T-cell (primary cell): ENCODE data around the gene TRIM8. TPM values are rescaled to one million over a fixed set of nuclear protein-coding genes. Genes with fewer than 3 reads are reported as not detected.

ENCODE experiments used
- ATAC-seq, 4 experiments: fragments of 200-7000 bp in 3 of 4; fragments of 150-1000 bp in 1 of 4; cut with Tn5 transposase; replicated peaks in 1 of 4; 1 replicate in 3 of 4; 2 replicates in 1 of 4; pipeline ENCODE4 v1.10.0; 2021; ENCODE audit warnings: moderate library complexity in 3 of 4, mild to moderate bottlenecking in 2 of 4, moderate number of reproducible peaks in 1 of 4
- CTCF ChIA-PET, 2 donors: fragments of 300-600 bp; sonication (Branson Sonifier 250); formaldehyde crosslinking; loops; one replicate each; lab custom pipeline; 2022; ENCODE audit warnings: antibody characterized with exemption in 2 of 2; lab: Charles Lee
- POLR2A ChIA-PET, 2 donors: fragments of 300-600 bp; sonication (Branson Sonifier 250); formaldehyde crosslinking; loops; one replicate each; lab custom pipeline; 2022; ENCODE audit warnings: antibody characterized with exemption in 2 of 2; lab: Charles Lee
- DNase-seq, 35 experiments: peaks; one replicate each; pipeline versions ENCODE4 v3.0.0 to v3.0.0-alpha.2; 2013 to 2023
- H3K27ac ChIP-seq: one replicate; pipeline ENCODE4 v1.5.1; 2013; ENCODE audit warnings: low read length
- H3K27me3 ChIP-seq, 2 experiments: replicated peaks in 1 of 2; 1 replicate in 1 of 2; 2 replicates in 1 of 2; pipeline versions ENCODE4 v1.6.1 to v1.7.0; 2013; ENCODE audit warnings: low read length in 1 of 2, mixed read lengths in 1 of 2; ENCODE audit not compliant: control insufficient read depth in 2 of 2, insufficient read depth in 2 of 2; ENCODE audit errors: extremely low read depth in 1 of 2
- H3K36me3 ChIP-seq, 2 donors: 1 replicate in 1 of 2; 2 replicates in 1 of 2; pipeline versions ENCODE4 v1.6.1 to v1.7.0; 2013; ENCODE audit warnings: low read length in 1 of 2; ENCODE audit not compliant: control insufficient read depth in 2 of 2, insufficient read depth in 1 of 2; ENCODE audit errors: extremely low read depth in 1 of 2
- H3K4me1 ChIP-seq, 2 experiments: 1 replicate in 1 of 2; 2 replicates in 1 of 2; pipeline versions ENCODE4 v1.6.1 to v1.7.0; 2013; ENCODE audit warnings: low read length in 2 of 2, mixed read lengths in 1 of 2; ENCODE audit not compliant: insufficient read depth in 2 of 2, control insufficient read depth in 1 of 2; ENCODE audit errors: extremely low read depth in 1 of 2
- H3K4me3 ChIP-seq, 2 donors: 1 replicate in 1 of 2; 2 replicates in 1 of 2; pipeline versions ENCODE4 v1.5.1 to v1.7.0; 2013; ENCODE audit warnings: mild to moderate bottlenecking in 2 of 2, low read length in 1 of 2, moderate library complexity in 1 of 2; ENCODE audit not compliant: control insufficient read depth in 1 of 2; ENCODE audit errors: extremely low read depth in 1 of 2
- H3K9me3 ChIP-seq: 2 replicates; pipeline ENCODE4 v1.7.0; 2013
- H3K27ac Mint-ChIP-seq, 2 donors: one replicate each; pipeline ENCODE4 v1.8.0; 2020 to 2021; ENCODE audit warnings: mild to moderate bottlenecking in 2 of 2, mixed read lengths in 2 of 2
- H3K27me3 Mint-ChIP-seq, 2 donors: one replicate each; pipeline ENCODE4 v1.8.0; 2021 to 2022; ENCODE audit warnings: mixed read lengths in 2 of 2
- H3K36me3 Mint-ChIP-seq: one replicate; pipeline ENCODE4 v1.8.0; 2021; ENCODE audit warnings: mixed read lengths
- H3K4me1 Mint-ChIP-seq, 3 donors: one replicate each; pipeline ENCODE4 v1.8.0; 2020 to 2022; ENCODE audit warnings: mixed read lengths in 3 of 3, mild to moderate bottlenecking in 1 of 3
- H3K4me3 Mint-ChIP-seq, 3 donors: one replicate each; pipeline ENCODE4 v1.8.0; 2020 to 2022; ENCODE audit warnings: mild to moderate bottlenecking in 3 of 3, mixed read lengths in 3 of 3, moderate library complexity in 3 of 3
- H3K9me3 Mint-ChIP-seq, 3 donors: one replicate each; pipeline ENCODE4 v1.8.0; 2020 to 2022; ENCODE audit warnings: mixed read lengths in 3 of 3
- WGBS: methylation state at CpG from one replicate; pipeline ENCODE4 v1.1.5; 2013; ENCODE audit warnings: missing lambda C conversion rate; ENCODE audit not compliant: insufficient coverage; 5-methylcytosine and 5-hydroxymethylcytosine counted together
- total RNA-seq, 35 experiments: library from RNA in 6 of 35; stranded (reverse) in 6 of 35; fragments of 120-200 nt in 1 of 35; gene quantifications; one replicate each; pipeline versions ENCODE4 v1.2.1 to v1.2.4 and lab custom pipeline; 2013 to 2026

Gene TRIM8
- total RNA-seq, 5 donors from 2014 or later (not counting 1 experiment from before 2014, with no cell fraction given): 54.2 to 74.7 (median 67.9) TPM

DNA sequence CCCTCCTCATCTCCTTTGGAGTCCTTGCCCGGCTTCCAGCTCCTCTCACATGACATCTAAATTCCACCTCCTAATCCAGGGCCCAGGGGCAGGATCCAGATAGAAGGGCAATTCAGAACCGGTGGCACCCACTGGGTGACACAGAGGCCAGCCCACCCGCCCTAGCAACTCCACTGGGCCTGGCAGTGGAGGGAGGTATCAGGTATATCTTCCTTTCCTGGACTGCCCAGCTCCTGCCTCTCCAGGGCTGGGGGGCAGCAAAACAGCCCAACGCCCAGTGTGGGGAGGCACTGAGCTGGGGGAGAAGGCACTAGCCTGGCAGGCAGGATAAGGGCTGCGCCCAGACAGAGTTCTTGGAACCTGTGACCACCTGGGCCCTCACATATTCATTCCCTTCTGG, 10.4 kb upstream of the TRIM8 start:
- ChIA-PET POLR2A (no interaction called here), CTCF (interaction anchor here in 1 of 2 donors (0.7 kb wide), 1 partner anchor 66 kb away, joined by 4 read pairs; no protein-coding TSS in a partner anchor)
- Histone ChIP-seq H3K4me3 (no peak overlapping the region), H3K27me3 (no peaks in the 10 kb centered on the region), H3K36me3 (peaks cover 3 to 12% of the 10 kb centered on the region in 2 donors), H3K27ac (peak overlapping the region; percentile 35), H3K4me1 (peaks cover 34 to 45% of the 10 kb centered on the region in 2 experiments), H3K9me3 (no peaks in the 10 kb centered on the region)
- WGBS: no CpG with 5 or more reads among the region's 5 CpGs
- H3K4me3 Mint-ChIP-seq: peak overlapping the region in 1 of 3 donors; percentile 51
- peak overlapping the region; percentile 93 to 94 for H3K27ac Mint-ChIP-seq
- H3K9me3 Mint-ChIP-seq: no peaks in the 10 kb centered on the region
- no peaks in the 10 kb centered on the region for H3K27me3 Mint-ChIP-seq
- no peak for DNase-seq
- H3K4me1 Mint-ChIP-seq: peaks cover 47 to 53% (median 52%) of the 10 kb centered on the region in 3 donors
- no peak for ATAC-seq
- H3K36me3 Mint-ChIP-seq: no peaks in the 10 kb centered on the region

DNA sequence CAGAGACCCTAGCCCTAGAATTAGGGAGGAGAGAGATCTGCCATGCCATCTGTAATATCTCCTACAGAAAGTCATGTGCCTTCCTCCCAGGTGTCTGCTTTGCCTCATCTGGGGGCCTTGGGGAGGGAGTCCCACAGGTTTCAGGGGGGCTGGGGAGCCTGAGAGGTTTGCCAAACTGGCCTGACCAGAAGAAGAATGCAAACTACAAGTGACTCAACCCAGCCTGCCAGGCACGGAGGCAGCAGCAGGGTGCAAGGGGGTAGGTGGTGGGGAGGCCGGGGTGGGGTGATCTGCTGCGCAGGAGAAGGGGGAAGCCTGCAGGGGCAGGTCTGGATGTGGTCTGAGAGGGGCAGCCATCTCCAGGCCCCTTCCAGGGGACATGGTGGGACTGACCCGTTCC, 9.6 kb upstream of the TRIM8 start:
- H3K27me3 ChIP-seq: no peaks in the 10 kb centered on the region
- Mint-ChIP-seq H3K27me3 (no peaks in the 10 kb centered on the region), H3K4me3 (peak overlapping the region in 1 of 3 donors; percentile 31), H3K36me3 (no peaks in the 10 kb centered on the region), H3K9me3 (no peaks in the 10 kb centered on the region), H3K4me1 (peaks cover 47 to 53% (median 52%) of the 10 kb centered on the region in 3 donors), H3K27ac (peak overlapping the region; percentile 77 to 93)
- peak overlapping the region; percentile 23 for H3K27ac ChIP-seq
- CTCF ChIA-PET: no interaction called here
- DNase-seq (no peak), ATAC-seq (no peak)
- POLR2A ChIA-PET: no interaction called here
- no peak overlapping the region for H3K4me3 ChIP-seq
- H3K4me1 ChIP-seq: peaks cover 34 to 45% of the 10 kb centered on the region in 2 experiments
- H3K9me3 ChIP-seq: no peaks in the 10 kb centered on the region
- 69% methylated on average over 2 of the region's 4 CpGs for WGBS
- H3K36me3 ChIP-seq: peaks cover 3 to 12% of the 10 kb centered on the region in 2 donors

DNA sequence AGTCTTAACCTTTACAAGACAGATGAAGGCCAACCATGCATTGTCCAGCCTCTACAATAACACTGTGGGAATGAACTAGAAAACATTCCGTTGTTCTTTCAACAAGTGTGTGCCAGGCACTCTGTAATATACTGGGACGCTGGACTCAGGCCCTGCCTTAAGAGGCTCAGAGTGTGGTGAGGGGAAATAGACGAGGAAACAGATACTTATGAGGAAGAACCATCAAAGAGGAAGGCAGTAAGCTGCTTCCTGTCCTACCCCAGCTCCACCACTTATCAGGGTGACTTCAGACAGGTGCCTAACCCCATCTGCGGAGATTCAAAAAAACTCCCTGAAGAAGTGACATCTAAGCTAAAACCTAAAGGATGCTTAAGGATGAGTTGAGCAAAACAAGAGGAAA, 8.9 kb upstream of the TRIM8 start:
- Mint-ChIP-seq H3K9me3 (no peaks in the 10 kb centered on the region), H3K36me3 (no peaks in the 10 kb centered on the region), H3K4me3 (peak overlapping the region in 1 of 3 donors; percentile 63), H3K4me1 (peaks cover 47 to 53% (median 52%) of the 10 kb centered on the region in 3 donors), H3K27ac (peak overlapping the region; percentile 77 to 93), H3K27me3 (no peaks in the 10 kb centered on the region)
- Histone ChIP-seq H3K27ac (peak overlapping the region; percentile 37), H3K27me3 (no peaks in the 10 kb centered on the region), H3K36me3 (peaks cover 0 to 5% of the 10 kb centered on the region in 2 donors), H3K4me3 (no peak overlapping the region), H3K4me1 (peaks cover 34 to 45% of the 10 kb centered on the region in 2 experiments), H3K9me3 (no peaks in the 10 kb centered on the region)
- CTCF ChIA-PET: interaction anchor here in 1 of 2 donors (0.9 kb wide), 1 partner anchor 38 kb away, joined by 3 read pairs; no protein-coding TSS in a partner anchor
- ATAC-seq (peak; percentile 70 to 88 (median 82)), DNase-seq (peak in 9 of 35 experiments; percentile 17 to 64 (median 28))
- POLR2A ChIA-PET: interaction anchor here (0.6 to 0.9 kb wide), 3 partner anchors 15 to 1133 kb away, joined by 3 to 4 read pairs (median 4); no protein-coding TSS in a partner anchor
- no CpG with 5 or more reads among the region's 4 CpGs for WGBS

DNA sequence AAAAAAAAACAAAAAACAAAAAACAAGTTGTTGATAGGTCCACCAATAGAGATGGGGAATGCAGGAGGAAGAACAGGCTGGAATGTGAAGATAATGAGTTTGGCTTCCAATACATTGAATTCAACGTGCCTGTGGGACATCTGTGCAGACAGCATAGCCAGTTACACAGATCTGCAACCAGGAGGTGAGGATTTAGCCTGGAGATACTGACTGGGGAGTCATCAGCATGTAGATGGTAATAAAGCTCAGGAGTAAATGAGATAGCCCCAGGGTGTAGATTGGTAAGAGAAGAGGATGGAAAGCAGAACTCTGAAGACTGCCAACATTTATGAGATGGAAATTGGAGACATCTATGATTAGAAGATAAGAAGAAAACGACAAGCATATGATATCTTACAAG, 4.7 kb upstream of the TRIM8 start:
- ChIA-PET CTCF (no interaction called here), POLR2A (interaction anchor here in 1 of 2 donors (0.6 kb wide), 1 partner anchor 753 kb away, joined by 5 read pairs; no protein-coding TSS in a partner anchor)
- H3K27me3 ChIP-seq: no peaks in the 10 kb centered on the region
- H3K4me3 Mint-ChIP-seq: no peak overlapping the region
- H3K36me3 Mint-ChIP-seq: no peaks in the 10 kb centered on the region
- H3K4me1 Mint-ChIP-seq: peaks cover 29 to 34% (median 31%) of the 10 kb centered on the region in 3 donors
- no peak overlapping the region for H3K4me3 ChIP-seq
- H3K27ac ChIP-seq: no peak overlapping the region
- 73% methylated on average over 2 of the region's 2 CpGs for WGBS
- no peak for ATAC-seq
- H3K9me3 ChIP-seq: no peaks in the 10 kb centered on the region
- DNase-seq: no peak
- no peaks in the 10 kb centered on the region for H3K9me3 Mint-ChIP-seq
- H3K27me3 Mint-ChIP-seq: no peaks in the 10 kb centered on the region
- peaks cover 16 to 25% of the 10 kb centered on the region in 2 experiments for H3K4me1 ChIP-seq
- peak overlapping the region in 1 of 2 donors; percentile 70 for H3K27ac Mint-ChIP-seq
- H3K36me3 ChIP-seq: no peaks in the 10 kb centered on the region

DNA sequence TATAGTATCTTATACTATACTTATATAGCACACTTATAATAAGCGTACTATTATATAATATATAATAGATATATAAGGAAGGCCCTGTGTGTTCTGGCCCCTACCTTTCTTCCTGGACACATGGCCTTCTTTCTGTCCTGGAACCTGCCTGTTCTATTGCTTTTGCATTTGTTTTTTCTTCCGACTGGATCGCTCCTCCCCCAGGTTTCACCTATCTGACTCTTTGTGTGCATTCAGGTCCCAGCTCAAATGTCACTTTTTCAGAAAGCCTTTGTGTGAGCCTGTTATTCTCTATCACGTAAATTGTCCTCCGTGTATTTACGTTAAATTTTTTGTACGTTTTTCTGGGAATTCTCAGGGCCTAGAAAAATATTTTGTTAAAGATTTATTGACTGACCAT, 2.9 kb upstream of the TRIM8 start:
- ChIA-PET CTCF (interaction anchor here in 1 of 2 donors (1.2 kb wide), 1 partner anchor 71 kb away, joined by 3 read pairs; no protein-coding TSS in a partner anchor), POLR2A (interaction anchor here in 1 of 2 donors (0.6 kb wide), 2 partner anchors 429 to 452 kb away, joined by 3 to 5 read pairs; no protein-coding TSS in a partner anchor)
- no peaks in the 10 kb centered on the region for H3K27me3 ChIP-seq
- H3K36me3 ChIP-seq: no peaks in the 10 kb centered on the region
- Mint-ChIP-seq H3K9me3 (no peaks in the 10 kb centered on the region), H3K27ac (peak overlapping the region; percentile 90 to 97), H3K36me3 (no peaks in the 10 kb centered on the region), H3K4me3 (peak overlapping the region; percentile 88 to 95 (median 89)), H3K4me1 (peaks cover 15 to 30% (median 18%) of the 10 kb centered on the region in 3 donors), H3K27me3 (no peaks in the 10 kb centered on the region)
- H3K9me3 ChIP-seq: no peaks in the 10 kb centered on the region
- H3K27ac ChIP-seq: peak overlapping the region; percentile 91
- DNase-seq: no peak
- no peak for ATAC-seq
- no CpG with 5 or more reads among the region's 7 CpGs for WGBS
- H3K4me1 ChIP-seq: peaks cover 6 to 20% of the 10 kb centered on the region in 2 experiments
- peak overlapping the region in 1 of 2 donors; percentile 83 for H3K4me3 ChIP-seq

DNA sequence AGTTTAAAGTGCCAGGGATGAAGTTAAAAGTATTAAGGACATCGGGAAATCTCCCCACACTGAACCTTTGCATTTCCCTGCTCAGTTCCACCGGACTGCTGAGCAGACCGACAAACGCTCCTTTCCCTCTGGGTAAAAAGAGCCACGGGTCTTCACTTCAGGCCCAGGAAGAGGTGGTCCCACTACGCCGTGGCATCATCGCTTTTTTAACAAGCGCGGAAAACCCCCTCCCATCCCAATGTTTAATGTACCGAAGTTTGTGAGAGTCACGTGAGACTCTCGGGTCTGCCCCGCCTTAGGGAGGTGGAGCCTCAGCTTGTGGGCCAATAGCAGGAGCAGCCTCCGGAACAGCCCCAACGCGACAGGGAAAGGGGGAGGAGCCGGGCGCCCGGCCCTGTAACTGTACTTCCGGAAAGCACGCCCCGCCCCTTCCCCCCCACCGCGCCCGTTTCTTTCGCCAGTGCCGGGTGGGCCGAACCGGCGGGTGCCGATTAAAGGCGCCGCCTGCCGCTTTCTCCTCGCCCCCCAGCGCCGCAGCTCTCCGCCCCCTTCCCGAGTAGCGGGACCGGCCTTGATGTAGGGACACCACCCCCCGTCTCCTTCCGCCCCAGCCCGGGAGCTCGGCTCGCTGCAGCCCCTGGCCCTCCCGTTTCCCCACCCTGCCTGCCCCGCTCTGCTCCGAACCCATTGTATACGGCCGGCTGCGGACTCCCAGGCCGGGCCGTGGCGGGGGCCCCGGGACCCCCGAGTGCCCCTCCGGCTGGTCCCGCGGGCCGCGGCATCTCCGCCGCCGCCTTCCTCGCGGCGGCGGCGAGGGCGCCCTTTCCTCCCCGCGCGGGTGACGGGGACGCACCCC, 2.2 kb upstream of the TRIM8 start:
- peak overlapping the region; percentile 88 to 95 (median 89) for H3K4me3 Mint-ChIP-seq
- H3K9me3 ChIP-seq: no peaks in the 10 kb centered on the region

More for the DNA sequence above, 2.2 kb upstream of the TRIM8 start:
- no peaks in the 10 kb centered on the region for H3K27me3 ChIP-seq
- no peaks in the 10 kb centered on the region for H3K27me3 Mint-ChIP-seq
- peaks cover 12 to 27% of the 10 kb centered on the region in 2 experiments for H3K4me1 ChIP-seq
- 0% methylated on average over 48 of the region's 77 CpGs for WGBS
- ChIA-PET POLR2A (interaction anchor here in 1 of 2 donors (0.5 to 0.6 kb wide), 3 partner anchors 27 to 453 kb away, joined by 3 to 5 read pairs (median 3); no protein-coding TSS in a partner anchor), CTCF (interaction anchor here (0.5 to 1.2 kb wide), 5 partner anchors 11 to 285 kb away, joined by 3 to 4 read pairs (median 3); no protein-coding TSS in a partner anchor)
- H3K36me3 Mint-ChIP-seq: no peaks in the 10 kb centered on the region
- H3K4me3 ChIP-seq: peak overlapping the region; percentile 83 to 95
- DNase-seq: peak; percentile 92 to 98 (median 97)
- peak overlapping the region; percentile 90 to 97 for H3K27ac Mint-ChIP-seq
- H3K27ac ChIP-seq: peak overlapping the region; percentile 91
- no peaks in the 10 kb centered on the region for H3K9me3 Mint-ChIP-seq
- ATAC-seq: peak; percentile 66 to 81 (median 72)
- H3K4me1 Mint-ChIP-seq: peaks cover 16 to 31% (median 20%) of the 10 kb centered on the region in 3 donors
- H3K36me3 ChIP-seq: no peaks in the 10 kb centered on the region
